HepG2 (cell line): ENCODE results near the gene PLEKHG4B. TPM values are rescaled to one million over a fixed set of nuclear protein-coding genes. Genes with fewer than 3 reads are reported as not detected.

Source experiments
- ATAC-seq: fragments of 200-7000 bp; cut with Tn5 transposase; 3 replicates; pipeline ENCODE4 v1.9.1; 2020; ENCODE audit warnings: mild to moderate bottlenecking, moderate library complexity
- BruUV-seq: library from RNA; stranded (reverse); fragments of 400-500 nt; replicated peaks from 2 replicates; lab custom pipeline; 2021; lab: Mats Ljungman, UMichigan
- CTCF ChIA-PET: fragments of 300-600 bp; formaldehyde crosslinking; extraction: SDS; loops from one replicate; lab custom pipeline; 2021; ENCODE audit warnings: low total read pairs, inconsistent platforms, low intra/inter-chr PET ratio; lab: Yijun Ruan, JAX
- POLR2A ChIA-PET: fragments of 350-600 bp; sonication (Branson Sonifier 250); formaldehyde crosslinking; loops from one replicate; lab custom pipeline; 2020; ENCODE audit warnings: antibody characterized with exemption, inconsistent platforms; lab: Yijun Ruan, JAX
- DNase-seq: peaks from one replicate; pipeline ENCODE4 v3.0.0-alpha.2; 2015; ENCODE audit warnings: low spot score
- FAIRE-seq: peaks from 3 replicates; lab custom pipeline; 2011; peaks lifted over from hg19 to GRCh38; lab: Jason Lieb, UNC
- H2AFZ ChIP-seq: one replicate; pipeline ENCODE4 v1.6.1; 2011; ENCODE audit warnings: low read length, inconsistent platforms
- H3K27ac ChIP-seq: fragments of 300-600 bp; 3 replicates; pipeline ENCODE4 v1.8.0; 2011; ENCODE audit warnings: mixed run types, mild to moderate bottlenecking, mixed read lengths, low read length, inconsistent platforms; ENCODE audit not compliant: insufficient read depth; ENCODE audit errors: extremely low read length
- H3K27me3 ChIP-seq, 2 experiments: fragments of 200-600 bp in 1 of 2; 2 replicates in 1 of 2; 3 replicates in 1 of 2; pipeline versions ENCODE4 v1.6.0 to v1.8.0; 2011; ENCODE audit warnings: low read length in 2 of 2, mild to moderate bottlenecking in 2 of 2, moderate library complexity in 2 of 2, inconsistent platforms in 1 of 2; ENCODE audit not compliant: insufficient read depth in 2 of 2, control insufficient read depth in 1 of 2
- H3K36me3 ChIP-seq, 2 experiments: fragments of 200-600 bp in 1 of 2; replicated peaks in 1 of 2; 2 replicates in 1 of 2; 3 replicates in 1 of 2; pipeline versions ENCODE4 v1.5.1 to v1.8.0; 2011; ENCODE audit warnings: low read length in 2 of 2, inconsistent platforms in 1 of 2; ENCODE audit not compliant: insufficient read depth in 2 of 2, control insufficient read depth in 1 of 2
- H3K4me1 ChIP-seq: 2 replicates; pipeline ENCODE4 v1.5.1; 2012; ENCODE audit warnings: low read length, inconsistent platforms; ENCODE audit not compliant: insufficient read depth
- H3K4me2 ChIP-seq: 2 replicates; pipeline ENCODE4 v1.6.0; 2011; ENCODE audit warnings: low read depth, low read length, inconsistent platforms
- H3K4me3 ChIP-seq, 3 experiments: fragments of 200-600 bp in 1 of 3; sonication (generic), shearing (Covaris generic) in 1 of 3; replicated peaks in 1 of 3; 2 replicates each; pipeline ENCODE4 v1.5.1; 2011 to 2016; ENCODE audit warnings: low read length in 3 of 3, inconsistent platforms in 2 of 3, low read depth in 2 of 3, mild to moderate bottlenecking in 2 of 3, control low read depth in 1 of 3, mixed read lengths in 1 of 3; ENCODE audit not compliant: insufficient read depth in 1 of 3
- H3K79me2 ChIP-seq: one replicate; pipeline ENCODE4 v1.6.1; 2011; ENCODE audit warnings: low read length, inconsistent platforms; ENCODE audit not compliant: insufficient read depth
- H3K9ac ChIP-seq: 2 replicates; pipeline ENCODE4 v1.6.0; 2011; ENCODE audit warnings: mild to moderate bottlenecking, low read depth, low read length, inconsistent platforms; ENCODE audit not compliant: insufficient read depth
- H3K9me3 ChIP-seq: 2 replicates; pipeline ENCODE4 v1.5.1; 2012; ENCODE audit warnings: mild to moderate bottlenecking, low read length
- H4K20me1 ChIP-seq: 2 replicates; pipeline ENCODE4 v1.6.0; 2011; ENCODE audit warnings: inconsistent platforms, mild to moderate bottlenecking, low read length, moderate library complexity; ENCODE audit not compliant: insufficient read depth
- ELF4 ChIP-seq: sonication (generic); formaldehyde crosslinking; IDR thresholded peaks from 2 replicates; pipeline ENCODE4 v1.5.0; 2020; ENCODE audit warnings: missing genetic modification reagents, mild to moderate bottlenecking, moderate library complexity, borderline replicate concordance
- KDM6A ChIP-seq: IDR thresholded peaks from 2 replicates; pipeline ENCODE4 v1.6.1; 2016; ENCODE audit warnings: low read depth
- MNT ChIP-seq: fragments of 450-650 bp; IDR thresholded peaks from 2 replicates; pipeline ENCODE4 v1.6.1; 2016
- NFIB ChIP-seq: sonication (generic); formaldehyde crosslinking; IDR thresholded peaks from 2 replicates; pipeline ENCODE4 v1.9.0; 2021; ENCODE audit warnings: missing genetic modification reagents, mild to moderate bottlenecking, borderline replicate concordance
- WGBS: methylation state at CpG from one replicate; pipeline ENCODE4 v1.1.6; 2017; ENCODE audit warnings: low lambda C conversion rate; 5-methylcytosine and 5-hydroxymethylcytosine counted together
- in situ Hi-C: cut with HindIII; loops from 2 replicates; pipeline ENCODE4 v1.10.0; 2017; ENCODE audit warnings: low pct_unique_long_range_greater_than_20kb; ENCODE audit not compliant: extremely low pct_ligation_motif_present
- intact Hi-C: fragments of 100-400 bp; cut with micrococcal nuclease; formaldehyde crosslinking; loops from one replicate; pipeline ENCODE4 v1.10.0; 2022; ENCODE audit not compliant: unreplicated experiment
- polyA plus RNA-seq, 8 experiments: library from polyadenylated mRNA; depleted of rRNA in 3 of 8; stranded (reverse) in 7 of 8; unstranded in 1 of 8; fragments of >200 nt; fragmentation: Illumina TruSeq in 4 of 8; extraction: Trizol in 4 of 8; gene quantifications; 2 replicates each; pipeline versions ENCODE4 v1.2.1 to v1.2.3, GENCODE V29; 2011 to 2016; ENCODE audit warnings: low read depth in 4 of 8, missing spikeins in 1 of 8, mixed read lengths in 1 of 8; ENCODE audit not compliant: insufficient read depth in 1 of 8
- total RNA-seq, 5 experiments: library from RNA; depleted of rRNA; stranded (reverse); fragments of >200 nt; fragmentation: Illumina TruSeq; extraction: Trizol; gene quantifications; 2 replicates each; pipeline ENCODE4 v1.2.3, GENCODE V29; 2016; ENCODE audit warnings: low read depth in 1 of 5

The PLEKHG4B gene
- total and polyA plus RNA-seq, 2 of the 13 experiments (the other 11 are each of a cell fraction or from before 2014, with no cell fraction given) = 0.09 TPM; not detected in 1

GRCh38 chr5:93221-93980 lies 1.4 kb downstream of the PLEKHG4B start (continued):
- no peak for TF ChIP-seq NFIB
- TF ChIP-seq KDM6A (CRISPR knock-in tag) = no peak
- TF ChIP-seq, all 625 proteins: peak for 0

- intact Hi-C loops (no loop called here), in situ Hi-C loops (no loop called here)
- ChIA-PET CTCF (no interaction called here), POLR2A (no interaction called here)
- 18% methylated on average over 7 of the region's 11 CpGs for WGBS
- no peaks in the 10 kb centered on the region for H4K20me1 ChIP-seq
- DNase-seq = no peak
- no peak overlapping the region for H3K4me3 ChIP-seq
- BruUV-seq = no TSS peak
- ATAC-seq = no peak
- H3K27me3 ChIP-seq = peaks cover 10 to 60% of the 10 kb centered on the region in 2 experiments
- no peak overlapping the region for H2AFZ ChIP-seq
- no peak overlapping the region for H3K9ac ChIP-seq
- no peaks in the 10 kb centered on the region for H3K79me2 ChIP-seq
- no peaks in the 10 kb centered on the region for H3K9me3 ChIP-seq
- no peak for FAIRE-seq
- H3K4me1 ChIP-seq = no peaks in the 10 kb centered on the region
- H3K4me2 ChIP-seq = no peak overlapping the region
- peak; percentile 70 for TF ChIP-seq MNT
- no peak for TF ChIP-seq ELF4
- H3K36me3 ChIP-seq = no peaks in the 10 kb centered on the region
- H3K27ac ChIP-seq = no peak overlapping the region
These were observed 2.3 kb downstream of the PLEKHG4B start for GRCh38 chr5:94113-94892.
